ENCODE data around the gene CHAF1B.

CHAF1B gene

GRCh38 chr21:36402339-36402738 is 17.1 kb downstream of the CHAF1B start:
- DNase-seq (ENCODE audit: extremely low read depth, low read depth), result no peak
- no peak for TF ChIP-seq CTCF (IDR thresholded peaks at IDR 0.05; ENCODE audit: low read depth, low read length)

GRCh38 chr21:36403713-36404112 is 18.5 kb downstream of the CHAF1B start:
- no peak for DNase-seq (ENCODE audit: extremely low read depth, low read depth)
- TF ChIP-seq CTCF (IDR thresholded peaks at IDR 0.05; ENCODE audit: low read depth, low read length), result no peak

- TF ChIP-seq CTCF (IDR thresholded peaks at IDR 0.05; ENCODE audit: low read depth, low read length), result no peak
- no peak for DNase-seq (ENCODE audit: extremely low read depth, low read depth)
Measured at GRCh38 chr21:36408568-36408967, 23.4 kb downstream of the CHAF1B start.

- TF ChIP-seq CTCF (IDR thresholded peaks at IDR 0.05; ENCODE audit: low read depth, low read length), result no peak
- no peak for DNase-seq (ENCODE audit: extremely low read depth, low read depth)
Measured at GRCh38 chr21:36411301-36411700, 26.1 kb downstream of the CHAF1B start.

- DNase-seq (ENCODE audit: extremely low read depth, low read depth), result no peak
- no peak for TF ChIP-seq CTCF (IDR thresholded peaks at IDR 0.05; ENCODE audit: low read depth, low read length)
Measured at GRCh38 chr21:36412916-36413315, 27.7 kb downstream of the CHAF1B start.

- TF ChIP-seq CTCF (IDR thresholded peaks at IDR 0.05; ENCODE audit: low read depth, low read length), result no peak
- DNase-seq (ENCODE audit: extremely low read depth, low read depth), result no peak
Measured at GRCh38 chr21:36415375-36415774, 30.2 kb downstream of the CHAF1B start.

DNA sequence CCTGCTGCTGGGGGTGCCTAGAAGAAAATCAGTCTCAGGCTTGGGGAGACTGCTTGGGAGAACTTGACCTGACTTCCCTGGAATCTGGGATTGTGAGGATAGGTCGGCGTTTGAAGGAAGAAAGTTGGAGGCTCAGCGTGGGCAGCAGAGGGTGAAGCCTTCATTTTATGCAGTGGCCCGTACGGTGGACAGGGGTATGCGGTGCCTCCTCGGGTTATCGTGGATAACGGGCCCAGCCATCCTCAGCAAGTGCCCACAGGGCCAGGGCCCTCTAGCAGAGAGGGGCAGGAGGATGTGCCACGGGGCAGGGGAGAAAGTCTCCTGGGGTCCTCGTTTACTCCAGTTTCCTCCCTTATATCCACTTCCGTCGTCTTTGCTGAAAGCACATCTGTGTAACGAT is 34.0 kb downstream of the CHAF1B start:
- DNase-seq (ENCODE audit: extremely low read depth, low read depth), result no peak
- TF ChIP-seq CTCF (IDR thresholded peaks at IDR 0.05; ENCODE audit: low read depth, low read length), result no peak; the same call in 1 of the 2 replicates
